Endothelial cell of umbilical vein (primary cell): ENCODE data around the gene CDC20.

Experiments used
- CTCF ChIP-seq, 2 donors: IDR thresholded peaks; 1 replicate in 1 of 2; 2 replicates in 1 of 2; pipeline ENCODE4 v1.5.1; 2011; ENCODE audit warnings: low read length in 2 of 2, mild to moderate bottlenecking in 2 of 2, moderate library complexity in 2 of 2, control low read depth in 1 of 2, inconsistent platforms in 1 of 2, low read depth in 1 of 2; ENCODE audit not compliant: insufficient read depth in 1 of 2; ENCODE audit errors: extremely low read depth in 1 of 2
- EZH2 ChIP-seq: IDR thresholded peaks from 2 replicates; pipeline ENCODE4 v1.6.1; 2012; ENCODE audit warnings: borderline replicate concordance, low read depth, mild to moderate bottlenecking, moderate library complexity, low read length, inconsistent platforms; ENCODE audit not compliant: severe bottlenecking
- GATA2 ChIP-seq: IDR thresholded peaks from 2 replicates; pipeline ENCODE4 v1.7.0; 2011; ENCODE audit warnings: low read depth, mild to moderate bottlenecking, moderate library complexity, mixed read lengths, low read length; ENCODE audit not compliant: insufficient read length, insufficient read depth
- JUN ChIP-seq: IDR thresholded peaks from 2 replicates; pipeline ENCODE4 v1.6.1; 2011; ENCODE audit warnings: borderline replicate concordance, low read depth; ENCODE audit not compliant: insufficient read length, insufficient read depth
- MAX ChIP-seq: IDR thresholded peaks from 2 replicates; pipeline ENCODE4 v1.6.1; 2011; ENCODE audit not compliant: insufficient read depth, insufficient read length
- MYC ChIP-seq: IDR thresholded peaks from one replicate; pipeline ENCODE4 v1.6.1; 2011; ENCODE audit warnings: mild to moderate bottlenecking, low read depth, low read length
- POLR2A ChIP-seq: IDR thresholded peaks from 2 replicates; pipeline ENCODE4 v1.6.1; 2012; ENCODE audit warnings: low read depth, mild to moderate bottlenecking, control low read depth, low read length
- POLR2AphosphoS5 ChIP-seq: IDR thresholded peaks from 2 replicates; pipeline ENCODE4 v1.6.1; 2012; ENCODE audit warnings: low read depth, mild to moderate bottlenecking, control low read depth, low read length, moderate library complexity; ENCODE audit not compliant: insufficient read depth

GRCh38 chr1:43366179-43366578, 7.4 kb downstream of the CDC20 start:
- TF ChIP-seq POLR2A (no peak), CTCF (IDR thresholded peaks at IDR 0.05; ENCODE audit: extremely low read depth in 1 of 2, insufficient read depth in 1 of 2, low read depth in 1 of 2, low read length in 2 of 2) (no peak), MAX (no peak), MYC (no peak), EZH2 (no peak), GATA2 (no peak), POLR2AphosphoS5 (no peak), JUN (no peak)
